Neural progenitor cell (in vitro differentiated cells): Measurements from ENCODE around the gene SLC17A2. TPM values are rescaled to one million over a fixed set of nuclear protein-coding genes. Genes with fewer than 3 reads are reported as not detected.

Source experiments
- DNase-seq: peaks from one replicate; pipeline ENCODE4 v3.0.0-alpha.2; 2016; ENCODE audit warnings: low spot score
- H2AFZ ChIP-seq: fragments of 200-600 bp; sonication (generic); replicated peaks from 2 replicates; pipeline ENCODE4 v1.6.1; 2016; ENCODE audit warnings: antibody characterized with exemption
- H3F3A ChIP-seq: fragments of 200-600 bp; sonication (generic); 2 replicates; pipeline ENCODE4 v1.6.1; 2016; ENCODE audit warnings: antibody characterized with exemption, low read depth
- H3K27ac ChIP-seq: fragments of 200-600 bp; sonication (generic); 2 replicates; pipeline ENCODE4 v1.5.1; 2016; ENCODE audit warnings: mild to moderate bottlenecking
- H3K27me3 ChIP-seq: fragments of 200-600 bp; sonication (generic); 2 replicates; pipeline ENCODE4 v1.6.1; 2016; ENCODE audit warnings: mild to moderate bottlenecking, moderate library complexity
- H3K36me3 ChIP-seq: fragments of 200-600 bp; sonication (generic); 2 replicates; pipeline ENCODE4 v1.5.1; 2016
- H3K4me1 ChIP-seq: fragments of 200-600 bp; sonication (generic); 2 replicates; pipeline ENCODE4 v1.6.1; 2016; ENCODE audit warnings: mixed run types
- H3K4me2 ChIP-seq: fragments of 200-600 bp; sonication (generic); 2 replicates; pipeline ENCODE4 v1.6.1; 2016
- H3K4me3 ChIP-seq: fragments of 200-600 bp; sonication (generic); 2 replicates; pipeline ENCODE4 v1.5.1; 2016
- H3K79me2 ChIP-seq: fragments of 200-600 bp; sonication (generic); 2 replicates; pipeline ENCODE4 v1.6.1; 2016; ENCODE audit warnings: low read depth
- H3K9ac ChIP-seq: fragments of 200-600 bp; sonication (generic); 2 replicates; pipeline ENCODE4 v1.6.1; 2016
- H3K9me3 ChIP-seq: fragments of 200-600 bp; sonication (generic); 2 replicates; pipeline ENCODE4 v1.5.1; 2016; ENCODE audit warnings: low read depth
- H4K20me1 ChIP-seq: fragments of 200-600 bp; sonication (generic); 2 replicates; pipeline ENCODE4 v1.6.1; 2016; ENCODE audit warnings: low read depth
- H3K27ac Mint-ChIP-seq: 3 replicates; pipeline ENCODE4 v1.8.0; 2021; ENCODE audit warnings: mixed read lengths
- H3K27me3 Mint-ChIP-seq: 2 replicates; pipeline ENCODE4 v1.8.0; 2022; ENCODE audit warnings: low read depth, mild to moderate bottlenecking, inconsistent platforms, moderate library complexity, mixed read lengths; ENCODE audit not compliant: insufficient read depth
- H3K36me3 Mint-ChIP-seq: 3 replicates; pipeline ENCODE4 v1.8.0; 2021; ENCODE audit warnings: mixed read lengths
- H3K4me1 Mint-ChIP-seq: 3 replicates; pipeline ENCODE4 v1.8.0; 2021; ENCODE audit warnings: mixed read lengths
- H3K4me3 Mint-ChIP-seq: 3 replicates; pipeline ENCODE4 v1.8.0; 2021; ENCODE audit warnings: mild to moderate bottlenecking, moderate library complexity, mixed read lengths
- H3K9me3 Mint-ChIP-seq: 3 replicates; pipeline ENCODE4 v1.8.0; 2020; ENCODE audit warnings: mixed read lengths
- EZH2 ChIP-seq: fragments of 200-600 bp; sonication (generic); IDR thresholded peaks from 2 replicates; pipeline ENCODE4 v1.6.1; 2017; ENCODE audit warnings: antibody characterized with exemption, mild to moderate bottlenecking, moderate library complexity
- EZH2phosphoT487 ChIP-seq: fragments of 200-600 bp; sonication (generic); IDR thresholded peaks from 2 replicates; pipeline ENCODE4 v1.6.1; 2017; ENCODE audit warnings: antibody characterized with exemption
- total RNA-seq: library from RNA; depleted of rRNA; stranded (reverse); fragments of >200 nt; gene quantifications from 2 replicates; pipeline ENCODE4 v1.2.3, GENCODE V29; 2015; ENCODE audit warnings: low replicate concordance
- TF ChIP-seq, protein P1 (sequence below): fragments of 200-600 bp; sonication (generic); IDR thresholded peaks from 2 replicates; pipeline ENCODE4 v1.5.1; 2017; ENCODE audit warnings: antibody characterized with exemption, mild to moderate bottlenecking

Gene SLC17A2
- total RNA-seq, 1 donor from 2014 or later, result not detected

DNA sequence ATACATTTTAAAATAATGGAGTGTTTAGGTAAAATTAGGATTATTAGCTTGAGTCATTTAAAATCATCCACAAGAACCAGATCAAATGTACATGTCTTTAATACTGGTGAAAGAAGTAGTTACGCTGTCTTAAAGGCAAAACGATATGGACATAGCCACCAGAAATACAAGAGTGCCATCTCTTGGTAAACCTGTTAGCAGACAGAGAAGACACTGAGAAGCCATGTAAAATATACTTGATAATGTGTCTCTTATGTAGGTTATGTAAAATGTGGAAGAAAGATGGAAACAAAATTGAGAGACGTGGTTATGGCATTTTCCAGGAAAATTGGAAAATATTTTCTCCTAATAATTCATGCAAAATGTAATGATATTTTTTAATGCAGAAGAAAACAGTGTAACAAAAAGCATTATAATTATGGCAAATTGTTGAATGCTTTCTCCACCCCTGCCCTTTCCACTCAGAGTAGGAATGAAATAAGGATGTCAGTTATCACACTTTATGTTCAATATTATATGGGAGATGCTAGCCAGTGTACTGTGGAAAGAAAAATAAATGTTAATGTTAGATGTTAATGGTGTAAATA is 12.2 kb upstream of the SLC17A2 start:
- H3K9me3 ChIP-seq, result no peaks in the 10 kb centered on the region
- Mint-ChIP-seq H3K4me3 (no peak overlapping the region), H3K9me3 (peaks cover 3% of the 10 kb centered on the region), H3K27ac (no peak overlapping the region), H3K4me1 (no peaks in the 10 kb centered on the region), H3K36me3 (no peaks in the 10 kb centered on the region), H3K27me3 (no peaks in the 10 kb centered on the region)
- H4K20me1 ChIP-seq, result no peaks in the 10 kb centered on the region
- H3K9ac ChIP-seq, result no peak overlapping the region
- TF ChIP-seq, protein P1, sequence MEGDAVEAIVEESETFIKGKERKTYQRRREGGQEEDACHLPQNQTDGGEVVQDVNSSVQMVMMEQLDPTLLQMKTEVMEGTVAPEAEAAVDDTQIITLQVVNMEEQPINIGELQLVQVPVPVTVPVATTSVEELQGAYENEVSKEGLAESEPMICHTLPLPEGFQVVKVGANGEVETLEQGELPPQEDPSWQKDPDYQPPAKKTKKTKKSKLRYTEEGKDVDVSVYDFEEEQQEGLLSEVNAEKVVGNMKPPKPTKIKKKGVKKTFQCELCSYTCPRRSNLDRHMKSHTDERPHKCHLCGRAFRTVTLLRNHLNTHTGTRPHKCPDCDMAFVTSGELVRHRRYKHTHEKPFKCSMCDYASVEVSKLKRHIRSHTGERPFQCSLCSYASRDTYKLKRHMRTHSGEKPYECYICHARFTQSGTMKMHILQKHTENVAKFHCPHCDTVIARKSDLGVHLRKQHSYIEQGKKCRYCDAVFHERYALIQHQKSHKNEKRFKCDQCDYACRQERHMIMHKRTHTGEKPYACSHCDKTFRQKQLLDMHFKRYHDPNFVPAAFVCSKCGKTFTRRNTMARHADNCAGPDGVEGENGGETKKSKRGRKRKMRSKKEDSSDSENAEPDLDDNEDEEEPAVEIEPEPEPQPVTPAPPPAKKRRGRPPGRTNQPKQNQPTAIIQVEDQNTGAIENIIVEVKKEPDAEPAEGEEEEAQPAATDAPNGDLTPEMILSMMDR, result peak; percentile 60
- TF ChIP-seq EZH2phosphoT487 (no peak), EZH2 (no peak)
- no peak overlapping the region for H2AFZ ChIP-seq
- peak; percentile 21 for DNase-seq
- no peak overlapping the region for H3K4me3 ChIP-seq
- no peaks in the 10 kb centered on the region for H3K27me3 ChIP-seq
- H3K4me1 ChIP-seq, result no peaks in the 10 kb centered on the region
- H3K4me2 ChIP-seq, result no peak overlapping the region
- H3K79me2 ChIP-seq, result no peaks in the 10 kb centered on the region
- H3K36me3 ChIP-seq, result no peaks in the 10 kb centered on the region
- H3K27ac ChIP-seq, result no peak overlapping the region
- no peaks in the 10 kb centered on the region for H3F3A ChIP-seq

DNA sequence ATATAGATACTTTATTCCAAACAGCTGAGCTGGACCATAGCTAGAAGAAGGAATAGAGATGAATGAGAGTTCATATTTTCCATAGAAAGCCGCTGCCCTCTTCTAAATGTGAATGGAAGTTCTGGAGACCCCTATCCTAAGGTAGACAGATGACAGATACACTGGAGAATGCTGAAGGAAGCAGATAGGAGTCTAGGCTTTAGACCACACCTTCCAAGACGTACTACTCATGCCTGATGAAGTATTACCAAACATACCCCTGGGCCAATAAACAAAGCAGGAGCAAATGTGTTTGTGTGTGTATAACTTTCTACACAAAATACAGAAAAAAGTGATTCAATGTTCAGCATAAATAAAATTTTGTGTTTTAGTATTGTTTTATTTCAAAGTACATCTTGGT is 9.1 kb upstream of the SLC17A2 start:
- H3K9me3 Mint-ChIP-seq, result no peaks in the 10 kb centered on the region

DNA sequence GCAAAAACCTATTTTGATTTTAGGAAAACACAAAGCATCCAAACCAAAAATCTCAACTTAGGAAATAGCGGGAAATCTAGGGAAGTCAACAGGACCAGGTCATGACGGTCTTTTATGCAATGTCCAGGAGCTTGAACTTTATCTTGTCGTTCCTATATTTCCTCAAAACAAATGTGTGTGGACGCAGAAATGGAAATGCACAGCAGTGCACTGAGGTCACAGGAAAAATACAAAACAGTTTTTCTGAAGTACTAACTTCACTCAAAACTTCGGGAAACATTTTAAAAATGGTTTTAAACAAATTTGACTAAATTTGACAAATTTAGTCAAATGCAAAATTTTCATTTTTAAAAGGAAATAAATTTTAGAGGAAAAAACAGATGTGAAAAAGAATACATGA is 5.5 kb upstream of the SLC17A2 start:
- Histone ChIP-seq H3K27ac (no peak overlapping the region), H3F3A (no peaks in the 10 kb centered on the region), H3K9me3 (no peaks in the 10 kb centered on the region), H3K79me2 (no peaks in the 10 kb centered on the region), H3K27me3 (no peaks in the 10 kb centered on the region), H3K4me1 (no peaks in the 10 kb centered on the region), H2AFZ (no peak overlapping the region), H3K9ac (no peak overlapping the region), H4K20me1 (no peaks in the 10 kb centered on the region), H3K36me3 (no peaks in the 10 kb centered on the region), H3K4me3 (no peak overlapping the region), H3K4me2 (no peak overlapping the region)
- Mint-ChIP-seq H3K27ac (no peak overlapping the region), H3K4me1 (no peaks in the 10 kb centered on the region), H3K9me3 (no peaks in the 10 kb centered on the region), H3K27me3 (no peaks in the 10 kb centered on the region), H3K36me3 (no peaks in the 10 kb centered on the region), H3K4me3 (no peak overlapping the region)
- TF ChIP-seq EZH2, result no peak
- TF ChIP-seq EZH2phosphoT487, result no peak
- TF ChIP-seq, protein P1, result no peak
- DNase-seq, result no peak

More for the DNA sequence above, 9.1 kb upstream of the SLC17A2 start:
- H3K4me1 ChIP-seq, result no peaks in the 10 kb centered on the region
- H3F3A ChIP-seq, result no peaks in the 10 kb centered on the region
- DNase-seq, result no peak
- H3K4me1 Mint-ChIP-seq, result no peaks in the 10 kb centered on the region
- no peak overlapping the region for H3K27ac ChIP-seq
- H3K4me3 ChIP-seq, result no peak overlapping the region
- no peaks in the 10 kb centered on the region for H3K36me3 Mint-ChIP-seq
- H3K9ac ChIP-seq, result no peak overlapping the region
- H3K27me3 ChIP-seq, result no peaks in the 10 kb centered on the region
- no peaks in the 10 kb centered on the region for H3K79me2 ChIP-seq
- no peak overlapping the region for H3K27ac Mint-ChIP-seq
- no peak overlapping the region for H3K4me3 Mint-ChIP-seq
- H2AFZ ChIP-seq, result no peak overlapping the region
- no peaks in the 10 kb centered on the region for H3K36me3 ChIP-seq
- no peaks in the 10 kb centered on the region for H3K27me3 Mint-ChIP-seq
- TF ChIP-seq EZH2 (no peak), EZH2phosphoT487 (no peak)
- TF ChIP-seq, protein P1, result no peak
- H3K4me2 ChIP-seq, result no peak overlapping the region
- no peaks in the 10 kb centered on the region for H4K20me1 ChIP-seq
- H3K9me3 ChIP-seq, result no peaks in the 10 kb centered on the region
